T-cell (primary cell): Measurements from ENCODE around the gene KANK3. TPM values are rescaled to one million over a fixed set of nuclear protein-coding genes. Genes with fewer than 3 reads are reported as not detected.

Experiments
- ATAC-seq, 4 experiments: fragments of 200-7000 bp in 3 of 4; fragments of 150-1000 bp in 1 of 4; cut with Tn5 transposase; replicated peaks in 1 of 4; 1 replicate in 3 of 4; 2 replicates in 1 of 4; pipeline ENCODE4 v1.10.0; 2021; ENCODE audit warnings: moderate library complexity in 3 of 4, mild to moderate bottlenecking in 2 of 4, moderate number of reproducible peaks in 1 of 4
- CTCF ChIA-PET, 2 donors: fragments of 300-600 bp; sonication (Branson Sonifier 250); formaldehyde crosslinking; loops; one replicate each; lab custom pipeline; 2022; ENCODE audit warnings: antibody characterized with exemption in 2 of 2; lab: Charles Lee
- POLR2A ChIA-PET, 2 donors: fragments of 300-600 bp; sonication (Branson Sonifier 250); formaldehyde crosslinking; loops; one replicate each; lab custom pipeline; 2022; ENCODE audit warnings: antibody characterized with exemption in 2 of 2; lab: Charles Lee
- DNase-seq, 35 experiments: peaks; one replicate each; pipeline versions ENCODE4 v3.0.0 to v3.0.0-alpha.2; 2013 to 2023
- H3K27ac ChIP-seq: one replicate; pipeline ENCODE4 v1.5.1; 2013; ENCODE audit warnings: low read length
- H3K27me3 ChIP-seq, 2 experiments: replicated peaks in 1 of 2; 1 replicate in 1 of 2; 2 replicates in 1 of 2; pipeline versions ENCODE4 v1.6.1 to v1.7.0; 2013; ENCODE audit warnings: low read length in 1 of 2, mixed read lengths in 1 of 2; ENCODE audit not compliant: control insufficient read depth in 2 of 2, insufficient read depth in 2 of 2; ENCODE audit errors: extremely low read depth in 1 of 2
- H3K36me3 ChIP-seq, 2 donors: 1 replicate in 1 of 2; 2 replicates in 1 of 2; pipeline versions ENCODE4 v1.6.1 to v1.7.0; 2013; ENCODE audit warnings: low read length in 1 of 2; ENCODE audit not compliant: control insufficient read depth in 2 of 2, insufficient read depth in 1 of 2; ENCODE audit errors: extremely low read depth in 1 of 2
- H3K4me1 ChIP-seq, 2 experiments: 1 replicate in 1 of 2; 2 replicates in 1 of 2; pipeline versions ENCODE4 v1.6.1 to v1.7.0; 2013; ENCODE audit warnings: low read length in 2 of 2, mixed read lengths in 1 of 2; ENCODE audit not compliant: insufficient read depth in 2 of 2, control insufficient read depth in 1 of 2; ENCODE audit errors: extremely low read depth in 1 of 2
- H3K4me3 ChIP-seq, 2 donors: 1 replicate in 1 of 2; 2 replicates in 1 of 2; pipeline versions ENCODE4 v1.5.1 to v1.7.0; 2013; ENCODE audit warnings: mild to moderate bottlenecking in 2 of 2, low read length in 1 of 2, moderate library complexity in 1 of 2; ENCODE audit not compliant: control insufficient read depth in 1 of 2; ENCODE audit errors: extremely low read depth in 1 of 2
- H3K9me3 ChIP-seq: 2 replicates; pipeline ENCODE4 v1.7.0; 2013
- H3K27ac Mint-ChIP-seq, 2 donors: one replicate each; pipeline ENCODE4 v1.8.0; 2020 to 2021; ENCODE audit warnings: mild to moderate bottlenecking in 2 of 2, mixed read lengths in 2 of 2
- H3K27me3 Mint-ChIP-seq, 2 donors: one replicate each; pipeline ENCODE4 v1.8.0; 2021 to 2022; ENCODE audit warnings: mixed read lengths in 2 of 2
- H3K36me3 Mint-ChIP-seq: one replicate; pipeline ENCODE4 v1.8.0; 2021; ENCODE audit warnings: mixed read lengths
- H3K4me1 Mint-ChIP-seq, 3 donors: one replicate each; pipeline ENCODE4 v1.8.0; 2020 to 2022; ENCODE audit warnings: mixed read lengths in 3 of 3, mild to moderate bottlenecking in 1 of 3
- H3K4me3 Mint-ChIP-seq, 3 donors: one replicate each; pipeline ENCODE4 v1.8.0; 2020 to 2022; ENCODE audit warnings: mild to moderate bottlenecking in 3 of 3, mixed read lengths in 3 of 3, moderate library complexity in 3 of 3
- H3K9me3 Mint-ChIP-seq, 3 donors: one replicate each; pipeline ENCODE4 v1.8.0; 2020 to 2022; ENCODE audit warnings: mixed read lengths in 3 of 3
- WGBS: methylation state at CpG from one replicate; pipeline ENCODE4 v1.1.5; 2013; ENCODE audit warnings: missing lambda C conversion rate; ENCODE audit not compliant: insufficient coverage; 5-methylcytosine and 5-hydroxymethylcytosine counted together
- total RNA-seq, 35 experiments: library from RNA in 6 of 35; stranded (reverse) in 6 of 35; fragments of 120-200 nt in 1 of 35; gene quantifications; one replicate each; pipeline versions ENCODE4 v1.2.1 to v1.2.4 and lab custom pipeline; 2013 to 2026

KANK3 gene
- 1 to 10 TPM in 4 of 5 donors, under 1 TPM in 1; 0.88 to 5.5 (median 4.4) TPM for total RNA-seq
- total RNA-seq (2013): 1.9 TPM
- total RNA-seq (lab: John Stamatoyannopoulos, UW): 0.53 to 5.8 (median 2.7) reads per million in 29 experiments

DNA sequence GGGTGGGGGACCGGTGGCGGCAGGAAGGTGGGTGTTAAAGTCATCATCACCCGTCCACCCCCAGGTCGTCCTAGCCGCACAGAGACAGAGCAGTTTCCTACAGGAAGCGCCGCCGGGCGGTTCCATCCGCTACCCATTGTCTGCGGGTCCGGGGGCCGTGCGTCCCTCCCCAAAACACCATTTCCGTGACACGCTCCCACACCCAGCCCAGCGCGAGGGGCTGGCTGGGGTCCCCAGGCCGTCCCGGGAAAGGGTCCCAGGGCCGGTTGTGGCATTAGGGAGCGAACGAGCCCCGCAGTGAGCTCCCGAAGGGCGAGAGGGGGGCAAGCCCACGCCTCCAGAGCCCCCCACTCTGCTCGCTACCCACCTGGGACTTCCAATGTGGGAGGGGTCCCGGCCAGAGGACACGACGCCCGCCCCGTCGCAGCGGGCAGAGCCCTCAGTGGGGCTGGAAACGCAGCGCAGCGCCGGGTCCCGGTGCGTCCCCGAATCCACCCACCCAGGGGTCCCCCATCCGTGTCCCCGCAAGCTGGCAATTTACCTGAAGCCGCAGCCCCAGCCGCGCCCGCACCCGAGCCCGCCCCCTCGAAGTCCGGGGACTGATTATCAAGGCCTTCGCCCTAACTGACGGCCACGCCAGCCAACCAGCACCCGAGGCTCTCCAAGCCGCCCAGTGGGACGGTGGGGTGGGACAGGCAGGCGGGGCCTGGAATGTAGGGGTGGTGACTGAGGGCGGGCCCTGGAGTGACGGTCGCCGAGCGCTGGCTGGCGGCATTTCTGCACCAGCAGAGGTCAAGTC lies at the start of gene KANK3:
Gene KANK3, minus strand, starts transcription at position 579 of the 799 bp plus-strand sequence. CDS start 5,434 bp downstream, outside the sequence.
- Histone ChIP-seq H3K4me1 (peaks cover 0 to 21% of the 10 kb centered on the region in 2 experiments), H3K9me3 (no peaks in the 10 kb centered on the region), H3K36me3 (no peaks in the 10 kb centered on the region), H3K27ac (peak within 1 kb of the TSS; percentile 62), H3K27me3 (peaks cover 2 to 31% of the 10 kb centered on the region in 2 experiments), H3K4me3 (peak within 1 kb of the TSS; percentile 74 to 76)
- ChIA-PET CTCF (interaction anchor here in 1 of 2 donors (0.6 kb wide), 1 partner anchor 220 kb away, joined by 3 read pairs; no protein-coding TSS in a partner anchor), POLR2A (no interaction called here)
- peak; percentile 100 for ATAC-seq
- DNase-seq: peak; percentile 83 to 96 (median 91)
- Mint-ChIP-seq H3K9me3 (no peaks in the 10 kb centered on the region), H3K36me3 (no peaks in the 10 kb centered on the region), H3K27ac (no peak within 1 kb of the TSS), H3K27me3 (peaks cover 0 to 18% of the 10 kb centered on the region in 2 donors), H3K4me3 (peak within 1 kb of the TSS; percentile 73 to 82 (median 80)), H3K4me1 (peaks cover 0 to 8% (median 5%) of the 10 kb centered on the region in 3 donors)
- 1% methylated on average over 58 of the region's 65 CpGs for WGBS

DNA sequence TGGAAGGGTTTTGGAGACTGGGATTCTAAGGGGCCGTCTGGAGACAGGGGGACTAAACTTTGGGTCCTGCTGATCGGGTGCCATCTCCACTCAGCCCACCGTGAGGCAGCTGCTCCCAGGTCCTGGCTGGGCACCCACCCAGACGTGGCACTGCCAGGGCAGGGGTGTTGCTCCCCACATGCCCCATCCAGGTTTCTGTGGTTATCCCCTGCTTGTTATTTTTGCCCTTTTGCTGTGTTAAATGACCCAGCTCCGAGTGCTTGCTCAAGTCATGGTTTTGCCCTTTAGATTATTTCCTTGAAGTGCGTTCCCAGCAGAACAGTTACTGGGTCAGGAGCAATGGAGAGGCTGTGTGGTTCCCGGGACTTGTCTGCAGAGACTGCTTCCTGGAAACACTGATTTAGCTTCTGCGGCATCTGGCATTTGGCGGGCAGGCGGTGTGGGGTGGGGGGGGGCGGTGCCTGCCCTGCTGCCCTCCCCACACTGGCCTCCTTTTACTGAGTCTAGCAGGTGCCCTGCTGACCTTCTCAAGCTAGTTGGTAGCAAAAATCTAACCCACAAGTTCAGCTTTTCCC lies 49.0 kb upstream of the KANK3 start:
- Mint-ChIP-seq H3K4me1 (peaks cover 33 to 50% (median 40%) of the 10 kb centered on the region in 3 donors), H3K4me3 (peak overlapping the region; percentile 25 to 87 (median 53)), H3K27ac (peak overlapping the region; percentile 36 to 64), H3K9me3 (no peaks in the 10 kb centered on the region), H3K27me3 (no peaks in the 10 kb centered on the region), H3K36me3 (peaks cover 3% of the 10 kb centered on the region)
- no peaks in the 10 kb centered on the region for H3K27me3 ChIP-seq
- ATAC-seq (no peak), DNase-seq (no peak)
- no peaks in the 10 kb centered on the region for H3K9me3 ChIP-seq
- no peak overlapping the region for H3K4me3 ChIP-seq
- 60% methylated on average over 10 of the region's 11 CpGs for whole genome bisulfite sequencing
- ChIA-PET POLR2A (interaction anchor here in 1 of 2 donors (0.6 kb wide), 1 partner anchor 51 kb away, joined by 5 read pairs; no protein-coding TSS in a partner anchor), CTCF (interaction anchor here (0.6 to 2.5 kb wide), 4 partner anchors 21 to 826 kb away, joined by 3 to 24 read pairs (median 4); partner anchors contain the start of gene MARCHF2 (in 1 of the 2))
- H3K4me1 ChIP-seq: peaks cover 7 to 48% of the 10 kb centered on the region in 2 experiments
- no peak overlapping the region for H3K27ac ChIP-seq
- H3K36me3 ChIP-seq: peaks cover 6 to 7% of the 10 kb centered on the region in 2 donors

DNA sequence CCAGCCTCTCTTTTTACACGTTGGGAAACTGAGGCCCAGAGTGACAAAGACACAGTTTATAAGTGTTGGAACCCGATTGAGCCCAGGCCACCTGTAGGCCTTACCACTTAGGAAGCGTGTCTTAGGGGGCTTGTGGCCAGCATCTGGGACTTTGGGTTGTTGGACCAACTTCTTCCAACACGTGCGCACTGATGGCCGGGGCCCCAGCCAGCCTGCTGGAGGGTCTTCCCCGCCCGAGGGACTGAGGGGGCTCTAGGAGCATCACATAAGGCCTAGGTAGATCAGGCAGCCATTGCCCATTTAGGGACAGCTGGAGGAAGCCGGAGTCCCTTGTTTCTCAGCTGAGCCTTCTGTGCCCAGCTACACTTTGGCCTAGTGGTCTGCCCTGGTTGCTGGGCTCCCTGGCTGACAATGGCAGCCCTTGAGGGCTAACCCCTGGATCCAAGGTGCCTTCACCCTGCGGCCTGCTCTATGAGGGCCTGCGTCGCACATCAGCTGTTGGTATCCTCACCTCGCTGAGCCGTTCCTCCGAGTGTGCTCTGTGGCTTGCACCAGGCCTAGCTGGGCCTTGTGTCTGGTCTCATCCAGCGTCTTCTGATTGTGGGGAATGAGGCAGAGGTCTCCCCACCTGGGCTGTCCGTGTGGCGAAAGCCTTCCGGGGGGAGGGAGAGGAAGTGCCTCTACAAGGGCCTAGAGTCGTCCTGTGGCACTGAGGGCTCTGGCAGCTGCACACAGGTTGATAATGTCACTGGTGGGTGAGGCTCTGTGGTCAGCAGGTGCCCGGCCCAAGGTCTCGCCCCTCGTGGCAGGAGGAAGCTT lies 48.3 kb upstream of the KANK3 start:
- DNase-seq: peak in 2 of 35 experiments; percentile 3 to 14
- Histone ChIP-seq H3K36me3 (peaks cover 6 to 7% of the 10 kb centered on the region in 2 donors), H3K27me3 (no peaks in the 10 kb centered on the region), H3K4me1 (peaks cover 7 to 41% of the 10 kb centered on the region in 2 experiments), H3K27ac (peak overlapping the region; percentile 55), H3K4me3 (peak overlapping the region in 1 of 2 donors; percentile 79), H3K9me3 (no peaks in the 10 kb centered on the region)
- H3K27ac Mint-ChIP-seq: peak overlapping the region; percentile 75 to 86
- ATAC-seq: no peak
- ChIA-PET CTCF (interaction anchor here in 1 of 2 donors (0.6 to 2.5 kb wide), 2 partner anchors 22 to 825 kb away, joined by 4 to 24 read pairs; partner anchors contain the start of gene MARCHF2), POLR2A (no interaction called here)
- H3K4me1 Mint-ChIP-seq: peaks cover 26 to 47% (median 34%) of the 10 kb centered on the region in 3 donors
- no peaks in the 10 kb centered on the region for H3K9me3 Mint-ChIP-seq
- WGBS: 74% methylated on average over 22 of the region's 23 CpGs
- peak overlapping the region; percentile 74 to 87 (median 80) for H3K4me3 Mint-ChIP-seq
- H3K27me3 Mint-ChIP-seq: no peaks in the 10 kb centered on the region
- peaks cover 7% of the 10 kb centered on the region for H3K36me3 Mint-ChIP-seq

GRCh38 chr19:8390617-8390981 lies 47.5 kb upstream of the KANK3 start:
- Histone ChIP-seq H3K4me1 (peaks cover 7 to 33% of the 10 kb centered on the region in 2 experiments), H3K9me3 (no peaks in the 10 kb centered on the region), H3K36me3 (peaks cover 3% of the 10 kb centered on the region in 2 donors), H3K4me3 (peak overlapping the region; percentile 79 to 96), H3K27me3 (no peaks in the 10 kb centered on the region), H3K27ac (peak overlapping the region; percentile 92)
- Mint-ChIP-seq H3K27ac (peak overlapping the region; percentile 75 to 86), H3K27me3 (no peaks in the 10 kb centered on the region), H3K4me1 (peaks cover 20 to 41% (median 29%) of the 10 kb centered on the region in 3 donors), H3K9me3 (no peaks in the 10 kb centered on the region), H3K4me3 (peak overlapping the region; percentile 74 to 87 (median 80)), H3K36me3 (peaks cover 8% of the 10 kb centered on the region)
- DNase-seq (peak; percentile 78 to 94 (median 88)), ATAC-seq (peak; percentile 59 to 75 (median 64))
- ChIA-PET CTCF (interaction anchor here in 1 of 2 donors (0.5 to 2.5 kb wide), 4 partner anchors 17 to 128 kb away, joined by 3 to 24 read pairs (median 4); partner anchors contain the start of gene MARCHF2), POLR2A (interaction anchor here in 1 of 2 donors (0.6 to 0.7 kb wide), 2 partner anchors 24 to 63 kb away, joined by 6 to 8 read pairs; no protein-coding TSS in a partner anchor)
- WGBS: 0% methylated on average over 24 of the region's 28 CpGs

DNA sequence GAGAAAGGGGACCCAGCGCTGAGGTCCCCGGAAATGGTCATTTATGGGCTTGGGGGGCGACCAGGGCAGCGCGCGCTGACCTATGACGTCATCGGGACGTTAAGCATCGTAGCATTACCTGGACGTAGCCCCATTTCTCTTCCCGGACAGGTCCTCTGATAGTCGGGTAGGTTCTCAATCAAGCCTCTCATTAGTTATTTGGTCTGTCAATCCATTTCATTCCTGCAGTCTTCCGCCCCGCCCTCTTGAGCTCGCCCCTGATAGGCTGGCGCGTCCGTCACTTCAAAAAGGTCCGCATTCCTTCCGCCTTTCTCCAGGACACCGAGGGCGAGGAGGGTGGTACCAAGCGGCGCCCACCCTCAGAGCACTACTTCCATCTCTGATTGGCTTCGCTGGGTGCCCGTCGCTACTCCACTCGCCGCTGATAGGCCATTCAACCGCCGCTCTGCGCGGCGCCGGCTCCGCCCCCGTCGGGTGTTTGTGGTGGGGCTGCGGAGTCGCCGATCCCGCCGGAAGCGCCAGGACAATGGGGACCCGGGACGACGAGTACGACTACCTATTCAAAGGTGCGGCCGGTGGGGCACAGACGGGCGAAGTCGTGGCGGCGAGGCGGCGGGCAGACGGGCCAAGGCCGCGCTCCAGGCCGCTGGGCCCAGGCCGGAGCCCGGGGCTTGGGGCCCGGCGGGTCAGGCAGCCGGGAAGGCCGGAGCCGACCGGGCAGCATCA lies 47.0 kb upstream of the KANK3 start, which contains the start of gene RAB11B:
Gene RAB11B, plus strand, starts transcription at position 470 of the 726 bp plus-strand sequence. Its CDS starts 57 bp downstream, at position 527.
- Histone ChIP-seq H3K36me3 (peaks cover 3% of the 10 kb centered on the region in 2 donors), H3K27ac (peak within 1 kb of the TSS; percentile 92), H3K9me3 (no peaks in the 10 kb centered on the region), H3K4me3 (peak within 1 kb of the TSS; percentile 79 to 96), H3K4me1 (peaks cover 7 to 31% of the 10 kb centered on the region in 2 experiments), H3K27me3 (no peaks in the 10 kb centered on the region)
- under 1% methylated on average over 59 of the region's 70 CpGs for WGBS
- peak; percentile 90 to 93 (median 92) for ATAC-seq
- Mint-ChIP-seq H3K27ac (peak within 1 kb of the TSS; percentile 95), H3K4me1 (peaks cover 21 to 39% (median 29%) of the 10 kb centered on the region in 3 donors), H3K9me3 (no peaks in the 10 kb centered on the region), H3K36me3 (peaks cover 8% of the 10 kb centered on the region), H3K4me3 (peak within 1 kb of the TSS; percentile 87 to 93 (median 92)), H3K27me3 (no peaks in the 10 kb centered on the region)
- ChIA-PET CTCF (interaction anchor here in 1 of 2 donors (0.5 to 2.5 kb wide), 4 partner anchors 18 to 128 kb away, joined by 3 to 24 read pairs (median 4); partner anchors contain the start of gene MARCHF2), POLR2A (interaction anchor here in 1 of 2 donors (0.6 to 0.7 kb wide), 2 partner anchors 23 to 63 kb away, joined by 6 to 8 read pairs; no protein-coding TSS in a partner anchor)
- peak; percentile 96 to 100 (median 99) for DNase-seq
